Neutrophil (primary cell): ENCODE results near the gene ERAL1.
"Not testable (repeated sequence)": the region's sequence is repeated elsewhere in the genome, so short reads cannot be mapped to it uniquely, and the experiment has no call there.

Experiments used
- H3K27ac ChIP-seq: fragments of 200-600 bp; sonication (generic); 2 replicates; pipeline ENCODE4 v1.5.1; 2016; ENCODE audit warnings: mild to moderate bottlenecking, moderate library complexity
- H3K27me3 ChIP-seq: fragments of 200-600 bp; sonication (generic); 2 replicates; pipeline ENCODE4 v1.6.0; 2016; ENCODE audit warnings: mild to moderate bottlenecking
- H3K36me3 ChIP-seq: fragments of 200-600 bp; sonication (generic); 2 replicates; pipeline ENCODE4 v1.5.1; 2017
- H3K4me1 ChIP-seq, 2 experiments: fragments of 200-600 bp in 1 of 2; sonication (generic) in 1 of 2; 1 replicate in 1 of 2; 2 replicates in 1 of 2; pipeline versions ENCODE4 v1.5.1 to v1.6.1; 2013 to 2016; ENCODE audit warnings: low read depth in 1 of 2, low read length in 1 of 2, mild to moderate bottlenecking in 1 of 2, moderate library complexity in 1 of 2; ENCODE audit not compliant: control insufficient read depth in 1 of 2, insufficient read depth in 1 of 2
- H3K4me3 ChIP-seq, 2 experiments: fragments of 200-600 bp in 1 of 2; sonication (generic) in 1 of 2; 1 replicate in 1 of 2; 2 replicates in 1 of 2; pipeline ENCODE4 v1.5.1; 2013 to 2016; ENCODE audit warnings: low read depth in 1 of 2, low read length in 1 of 2, mild to moderate bottlenecking in 1 of 2, moderate library complexity in 1 of 2
- H3K9me3 ChIP-seq: fragments of 200-600 bp; sonication (generic); 2 replicates; pipeline ENCODE4 v1.5.1; 2016
- CTCF ChIP-seq: fragments of 200-600 bp; sonication (generic); IDR thresholded peaks from 2 replicates; pipeline ENCODE4 v1.5.1; 2016; ENCODE audit warnings: antibody characterized with exemption

The ERAL1 gene

GRCh38 chr17:28867276-28867675, 12.5 kb downstream of the ERAL1 start:
- Histone ChIP-seq H3K4me3 (no peak overlapping the region), H3K36me3 (no peaks in the 10 kb centered on the region), H3K9me3 (no peaks in the 10 kb centered on the region), H3K4me1 (no peaks in the 10 kb centered on the region), H3K27ac (no peak overlapping the region), H3K27me3 (no peaks in the 10 kb centered on the region)
- TF ChIP-seq CTCF, result no peak

GRCh38 chr17:28871056-28871579, 16.3 kb downstream of the ERAL1 start:
- Histone ChIP-seq H3K27me3 (no peaks in the 10 kb centered on the region), H3K36me3 (no peaks in the 10 kb centered on the region), H3K4me3 (no peak overlapping the region), H3K27ac (no peak overlapping the region), H3K9me3 (no peaks in the 10 kb centered on the region), H3K4me1 (no peaks in the 10 kb centered on the region)
- no peak for TF ChIP-seq CTCF

GRCh38 chr17:28873839-28874238, 19.0 kb downstream of the ERAL1 start:
- Histone ChIP-seq H3K9me3 (no peaks in the 10 kb centered on the region), H3K36me3 (peaks cover 15% of the 10 kb centered on the region), H3K4me3 (no peak overlapping the region), H3K27me3 (no peaks in the 10 kb centered on the region), H3K4me1 (no peaks in the 10 kb centered on the region), H3K27ac (no peak overlapping the region)
- no peak for TF ChIP-seq CTCF

GRCh38 chr17:28874750-28875149, 19.9 kb downstream of the ERAL1 start:
- no peak overlapping the region for H3K27ac ChIP-seq
- H3K36me3 ChIP-seq, result peaks cover 24% of the 10 kb centered on the region
- H3K9me3 ChIP-seq, result no peaks in the 10 kb centered on the region
- no peak overlapping the region for H3K4me3 ChIP-seq
- no peak for TF ChIP-seq CTCF
- no peaks in the 10 kb centered on the region for H3K4me1 ChIP-seq
- no peaks in the 10 kb centered on the region for H3K27me3 ChIP-seq

GRCh38 chr17:28875848-28876550, 21.2 kb downstream of the ERAL1 start:
- Histone ChIP-seq H3K27me3 (no peaks in the 10 kb centered on the region), H3K4me1 (no peaks in the 10 kb centered on the region), H3K27ac (peak overlapping the region; percentile 40), H3K4me3 (no peak overlapping the region), H3K9me3 (no peaks in the 10 kb centered on the region), H3K36me3 (peaks cover 37% of the 10 kb centered on the region)
- no peak for TF ChIP-seq CTCF

- H3K27me3 ChIP-seq, H3K4me1 ChIP-seq, H3K9me3 ChIP-seq, H3K4me3 ChIP-seq, H3K27ac ChIP-seq: not testable (repeated sequence)
- H3K36me3 ChIP-seq, result peaks cover 49% of the 10 kb centered on the region
Observed at GRCh38 chr17:28877150-28877711, 22.4 kb downstream of the ERAL1 start.
